ENCODE data around the gene NOC4L. TPM values are rescaled to one million over a fixed set of nuclear protein-coding genes. Genes with fewer than 3 reads are reported as not detected.

The NOC4L gene
- polyA plus RNA-seq, 1 of the 3 experiments (the other 2 are of a cell fraction), result 12.9 TPM

DNA sequence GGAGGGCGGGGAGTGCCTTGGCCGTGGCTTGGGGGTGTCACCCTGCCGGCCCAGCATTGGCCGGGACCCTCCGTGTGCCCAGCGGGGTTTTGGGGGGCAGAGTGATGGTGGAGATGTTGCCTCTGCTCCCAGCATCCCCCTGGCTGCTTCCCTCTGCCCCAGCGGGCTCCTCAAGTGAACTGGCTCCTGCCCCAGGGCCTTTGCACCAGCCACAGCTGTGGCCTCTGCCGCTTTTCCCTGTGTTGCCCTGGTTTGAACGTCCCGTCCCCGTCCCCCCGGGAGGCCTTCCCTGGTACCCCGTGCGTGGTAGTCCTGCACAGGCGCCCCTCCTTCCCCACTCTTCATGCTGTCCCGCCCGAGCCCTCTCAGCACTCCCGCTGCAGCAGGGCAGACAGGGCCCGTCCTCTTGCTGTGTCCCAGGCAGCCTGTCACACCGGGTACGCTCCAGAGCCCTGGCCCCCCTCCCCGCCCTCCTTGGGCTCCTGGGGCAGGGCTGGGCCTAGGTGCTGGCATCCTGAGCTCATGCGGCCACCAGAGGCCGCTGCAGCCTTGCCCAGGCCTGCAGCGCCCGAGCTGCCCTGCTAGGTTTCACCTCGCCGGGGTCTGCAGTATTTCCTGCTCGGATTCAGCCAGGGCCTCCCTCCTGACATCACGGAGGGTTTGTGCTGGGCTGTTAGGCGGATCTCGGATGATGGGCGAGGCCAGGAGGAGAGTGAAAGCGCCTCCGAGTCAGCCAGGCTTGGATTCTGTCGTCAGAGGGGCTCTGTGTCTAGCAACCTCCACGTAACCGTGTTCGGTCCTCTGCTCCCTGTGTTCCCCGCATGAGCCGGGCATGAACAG, 9.5 kb downstream of the NOC4L start:
- Histone ChIP-seq H3K9me2 (no peaks in the 10 kb centered on the region), H2AFZ (ENCODE audit: low read depth) (no peak overlapping the region), H4K20me1 (ENCODE audit: insufficient read depth) (0 out of 2 replicates have a peak, but pooled peaks cover 3% of the 10 kb centered on the region), H3K27me3 (ENCODE audit: insufficient read depth) (no peaks in the 10 kb centered on the region), H3K9me3 (no peaks in the 10 kb centered on the region), H3K9ac (no peak overlapping the region), H3K4me1 (ENCODE audit: control insufficient read depth in 1 of 2, insufficient read depth in 2 of 2, low read depth in 1 of 2, low read length in 1 of 2) (no peaks in the 10 kb centered on the region), H3K36me3 (replicated peaks in 1 of 2; ENCODE audit: control insufficient read depth in 1 of 2, insufficient read depth in 2 of 2, low read length in 1 of 2) (peaks cover 0 to 8% of the 10 kb centered on the region in 2 experiments), H3F3A (replicated peaks; ENCODE audit: insufficient read depth) (peaks cover 15% of the 10 kb centered on the region), H3K79me2 (ENCODE audit: insufficient read depth) (no peaks in the 10 kb centered on the region), H3K4me3 (ENCODE audit: low read depth in 2 of 2, low read length in 1 of 2) (peak overlapping the region in 1 of 2 experiments; percentile 33; a peak in 1 of 4 replicates), H3K4me2 (no peak overlapping the region), H3K27ac (ENCODE audit: low read depth in 2 of 2, low read length in 1 of 2) (no peak overlapping the region)
- peak; percentile 89 for TF ChIP-seq RAD21 (IDR thresholded peaks at IDR 0.05; ENCODE audit: low read length)
- TF ChIP-seq MEF2A (IDR thresholded peaks at IDR 0.05; ENCODE audit: borderline replicate concordance, low read depth), result no peak
- TF ChIP-seq, protein P1, sequence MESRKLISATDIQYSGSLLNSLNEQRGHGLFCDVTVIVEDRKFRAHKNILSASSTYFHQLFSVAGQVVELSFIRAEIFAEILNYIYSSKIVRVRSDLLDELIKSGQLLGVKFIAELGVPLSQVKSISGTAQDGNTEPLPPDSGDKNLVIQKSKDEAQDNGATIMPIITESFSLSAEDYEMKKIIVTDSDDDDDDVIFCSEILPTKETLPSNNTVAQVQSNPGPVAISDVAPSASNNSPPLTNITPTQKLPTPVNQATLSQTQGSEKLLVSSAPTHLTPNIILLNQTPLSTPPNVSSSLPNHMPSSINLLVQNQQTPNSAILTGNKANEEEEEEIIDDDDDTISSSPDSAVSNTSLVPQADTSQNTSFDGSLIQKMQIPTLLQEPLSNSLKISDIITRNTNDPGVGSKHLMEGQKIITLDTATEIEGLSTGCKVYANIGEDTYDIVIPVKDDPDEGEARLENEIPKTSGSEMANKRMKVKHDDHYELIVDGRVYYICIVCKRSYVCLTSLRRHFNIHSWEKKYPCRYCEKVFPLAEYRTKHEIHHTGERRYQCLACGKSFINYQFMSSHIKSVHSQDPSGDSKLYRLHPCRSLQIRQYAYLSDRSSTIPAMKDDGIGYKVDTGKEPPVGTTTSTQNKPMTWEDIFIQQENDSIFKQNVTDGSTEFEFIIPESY (IDR thresholded peaks at IDR 0.05; ENCODE audit: borderline replicate concordance, low read depth), result no peak
- TF ChIP-seq, protein P2, sequence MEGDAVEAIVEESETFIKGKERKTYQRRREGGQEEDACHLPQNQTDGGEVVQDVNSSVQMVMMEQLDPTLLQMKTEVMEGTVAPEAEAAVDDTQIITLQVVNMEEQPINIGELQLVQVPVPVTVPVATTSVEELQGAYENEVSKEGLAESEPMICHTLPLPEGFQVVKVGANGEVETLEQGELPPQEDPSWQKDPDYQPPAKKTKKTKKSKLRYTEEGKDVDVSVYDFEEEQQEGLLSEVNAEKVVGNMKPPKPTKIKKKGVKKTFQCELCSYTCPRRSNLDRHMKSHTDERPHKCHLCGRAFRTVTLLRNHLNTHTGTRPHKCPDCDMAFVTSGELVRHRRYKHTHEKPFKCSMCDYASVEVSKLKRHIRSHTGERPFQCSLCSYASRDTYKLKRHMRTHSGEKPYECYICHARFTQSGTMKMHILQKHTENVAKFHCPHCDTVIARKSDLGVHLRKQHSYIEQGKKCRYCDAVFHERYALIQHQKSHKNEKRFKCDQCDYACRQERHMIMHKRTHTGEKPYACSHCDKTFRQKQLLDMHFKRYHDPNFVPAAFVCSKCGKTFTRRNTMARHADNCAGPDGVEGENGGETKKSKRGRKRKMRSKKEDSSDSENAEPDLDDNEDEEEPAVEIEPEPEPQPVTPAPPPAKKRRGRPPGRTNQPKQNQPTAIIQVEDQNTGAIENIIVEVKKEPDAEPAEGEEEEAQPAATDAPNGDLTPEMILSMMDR (IDR thresholded peaks at IDR 0.05), result peak; percentile 87
- TF ChIP-seq SMC3 (IDR thresholded peaks at IDR 0.05; ENCODE audit: low read depth, low read length), result peak; percentile 86
- WGBS (ENCODE audit: low lambda C conversion rate), result 48% methylated on average over 28 of the region's 41 CpGs
- ChIA-PET CTCF (interaction anchor here (0.5 to 4.9 kb wide), 41 partner anchors 8 to 485 kb away, joined by 3 to 110 read pairs (median 4); partner anchors contain the start of gene DDX51), POLR2A (interaction anchor here (1.0 kb wide), 1 partner anchor 260 kb away, joined by 4 read pairs; no protein-coding TSS in a partner anchor)
- peak; percentile 95 for DNase-seq

DNA sequence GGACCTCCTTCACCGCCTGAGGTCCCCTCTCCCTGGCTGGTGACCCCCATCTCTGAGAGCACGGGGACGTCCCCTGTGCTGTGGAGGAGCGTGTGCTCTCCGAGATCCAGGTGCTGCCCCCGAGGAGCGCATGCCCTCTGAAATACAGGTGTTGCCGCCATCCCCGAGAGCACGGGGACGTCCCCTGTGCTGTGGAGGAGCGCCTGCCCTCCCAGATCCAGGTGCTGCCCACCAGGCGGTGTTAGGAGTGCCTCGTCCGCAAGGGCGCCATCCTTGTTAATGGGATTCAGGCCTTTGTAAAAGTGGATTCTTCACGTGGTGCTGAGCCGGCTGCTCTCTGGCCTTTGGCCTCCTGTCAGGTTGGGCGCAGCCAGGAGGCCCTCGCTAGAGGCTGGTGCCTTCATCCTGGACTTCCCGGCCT, 10.1 kb downstream of the NOC4L start:
- Histone ChIP-seq H3K4me3 (ENCODE audit: low read depth in 2 of 2, low read length in 1 of 2) (no peak overlapping the region), H3K27ac (ENCODE audit: low read depth in 2 of 2, low read length in 1 of 2) (no peak overlapping the region), H4K20me1 (ENCODE audit: insufficient read depth) (0 out of 2 replicates have a peak, but pooled peaks cover 3% of the 10 kb centered on the region), H3K9ac (no peak overlapping the region), H3K27me3 (ENCODE audit: insufficient read depth) (no peaks in the 10 kb centered on the region), H3K9me3 (no peaks in the 10 kb centered on the region), H3K36me3 (replicated peaks in 1 of 2; ENCODE audit: control insufficient read depth in 1 of 2, insufficient read depth in 2 of 2, low read length in 1 of 2) (peaks cover 0 to 8% of the 10 kb centered on the region in 2 experiments), H2AFZ (ENCODE audit: low read depth) (no peak overlapping the region), H3F3A (replicated peaks; ENCODE audit: insufficient read depth) (peaks cover 15% of the 10 kb centered on the region), H3K79me2 (ENCODE audit: insufficient read depth) (no peaks in the 10 kb centered on the region), H3K9me2 (no peaks in the 10 kb centered on the region), H3K4me1 (ENCODE audit: control insufficient read depth in 1 of 2, insufficient read depth in 2 of 2, low read depth in 1 of 2, low read length in 1 of 2) (no peaks in the 10 kb centered on the region), H3K4me2 (no peak overlapping the region)
- CTCF ChIA-PET, result interaction anchor here (0.5 to 4.9 kb wide), 39 partner anchors 8 to 484 kb away, joined by 3 to 110 read pairs (median 4); partner anchors contain the start of gene DDX51
- WGBS (ENCODE audit: low lambda C conversion rate), result 77% methylated on average over 9 of the region's 21 CpGs
- no peak for DNase-seq
- POLR2A ChIA-PET, result interaction anchor here (1.0 kb wide), 1 partner anchor 259 kb away, joined by 4 read pairs; no protein-coding TSS in a partner anchor
- no peak for TF ChIP-seq MXI1 (IDR thresholded peaks at IDR 0.05; ENCODE audit: low read depth, low read length)
- no peak for TF ChIP-seq SIN3A (IDR thresholded peaks at IDR 0.05; ENCODE audit: borderline replicate concordance, low read depth, low read length)
- no peak for TF ChIP-seq NRF1 (IDR thresholded peaks at IDR 0.05; ENCODE audit: low read depth, low read length)
- TF ChIP-seq, protein P3, sequence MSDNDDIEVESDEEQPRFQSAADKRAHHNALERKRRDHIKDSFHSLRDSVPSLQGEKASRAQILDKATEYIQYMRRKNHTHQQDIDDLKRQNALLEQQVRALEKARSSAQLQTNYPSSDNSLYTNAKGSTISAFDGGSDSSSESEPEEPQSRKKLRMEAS (IDR thresholded peaks at IDR 0.05; ENCODE audit: low read depth), result no peak
- TF ChIP-seq, protein P2 (IDR thresholded peaks at IDR 0.05), result no peak
- TF ChIP-seq, protein P1 (IDR thresholded peaks at IDR 0.05; ENCODE audit: borderline replicate concordance, low read depth), result no peak
- TF ChIP-seq CHD2 (IDR thresholded peaks at IDR 0.05; ENCODE audit: low read length, partially characterized antibody), result no peak
- no peak for TF ChIP-seq EZH2phosphoT487 (IDR thresholded peaks at IDR 0.05; ENCODE audit: borderline replicate concordance, low read depth)
- TF ChIP-seq FOSL2 (IDR thresholded peaks at IDR 0.05; ENCODE audit: borderline replicate concordance, low read depth), result no peak
- TF ChIP-seq, protein P4, sequence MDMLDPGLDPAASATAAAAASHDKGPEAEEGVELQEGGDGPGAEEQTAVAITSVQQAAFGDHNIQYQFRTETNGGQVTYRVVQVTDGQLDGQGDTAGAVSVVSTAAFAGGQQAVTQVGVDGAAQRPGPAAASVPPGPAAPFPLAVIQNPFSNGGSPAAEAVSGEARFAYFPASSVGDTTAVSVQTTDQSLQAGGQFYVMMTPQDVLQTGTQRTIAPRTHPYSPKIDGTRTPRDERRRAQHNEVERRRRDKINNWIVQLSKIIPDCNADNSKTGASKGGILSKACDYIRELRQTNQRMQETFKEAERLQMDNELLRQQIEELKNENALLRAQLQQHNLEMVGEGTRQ (IDR thresholded peaks at IDR 0.05; ENCODE audit: borderline replicate concordance, low read depth, low read length), result no peak
- TF ChIP-seq YY1 (IDR thresholded peaks at IDR 0.05; ENCODE audit: low read depth), result no peak

Measured in SK-N-SH (cell line).